K562 (cell line): ENCODE results near the gene HOXC12. TPM values are rescaled to one million over a fixed set of nuclear protein-coding genes. Genes with fewer than 3 reads are reported as not detected.

ENCODE experiments used
- ATAC-seq: fragments of 200-7000 bp; cut with Tn5 transposase; 3 replicates; pipeline ENCODE4 v1.9.1; 2020; ENCODE audit warnings: moderate library complexity
- BruUV-seq: library from RNA; stranded (reverse); fragments of 400-500 nt; replicated peaks from 2 replicates; lab custom pipeline; 2021; lab: Mats Ljungman, UMichigan
- CTCF ChIA-PET: fragments of 300-600 bp; formaldehyde crosslinking; extraction: SDS; loops from one replicate; lab custom pipeline; 2021; ENCODE audit warnings: low intra/inter-chr PET ratio; lab: Yijun Ruan, JAX
- POLR2A ChIA-PET: fragments of 300-600, 350-650 bp; sonication (Branson Sonifier 250); formaldehyde crosslinking; extraction: SDS; loops from one replicate; lab custom pipeline; 2021; ENCODE audit warnings: antibody characterized with exemption, inconsistent platforms; lab: Yijun Ruan, JAX
- DNase-seq, 4 experiments: peaks; one replicate each; pipeline versions ENCODE4 v3.0.0 to v3.0.0-alpha.2; 2011 to 2018; ENCODE audit warnings: low spot score in 3 of 4, mixed read lengths in 3 of 4; ENCODE audit errors: extremely low read depth in 1 of 4
- FAIRE-seq: peaks from 2 replicates; lab custom pipeline; 2011; peaks lifted over from hg19 to GRCh38; lab: Jason Lieb, UNC
- H2AFZ ChIP-seq: 2 replicates; pipeline ENCODE4 v1.6.0; 2011; ENCODE audit warnings: low read depth, low read length, control low read depth, inconsistent platforms
- H3K27ac ChIP-seq: fragments of 200-600 bp; 3 replicates; pipeline ENCODE4 v1.8.0; 2011; ENCODE audit warnings: low read depth, mild to moderate bottlenecking, control low read depth, inconsistent platforms, low read length, moderate library complexity, mixed read lengths; ENCODE audit errors: extremely low read depth
- H3K27me3 ChIP-seq, 2 experiments: fragments of 300-600 bp in 1 of 2; 2 replicates in 1 of 2; 3 replicates in 1 of 2; pipeline versions ENCODE4 v1.6.0 to v1.8.0; 2011; ENCODE audit warnings: inconsistent platforms in 2 of 2, low read length in 2 of 2, mild to moderate bottlenecking in 1 of 2, mixed read lengths in 1 of 2, moderate library complexity in 1 of 2; ENCODE audit not compliant: control insufficient read depth in 2 of 2, insufficient read depth in 2 of 2
- H3K36me3 ChIP-seq: fragments of 300-600 bp; 3 replicates; pipeline ENCODE4 v1.8.0; 2011; ENCODE audit warnings: mild to moderate bottlenecking, low read length, inconsistent platforms; ENCODE audit not compliant: control insufficient read depth, insufficient read depth
- H3K4me1 ChIP-seq, 2 experiments: fragments of 200-600 bp in 1 of 2; replicated peaks in 1 of 2; 2 replicates in 1 of 2; 3 replicates in 1 of 2; pipeline versions ENCODE4 v1.5.1 to v1.8.0; 2011; ENCODE audit warnings: inconsistent platforms in 2 of 2, low read length in 2 of 2, mild to moderate bottlenecking in 1 of 2, mixed read lengths in 1 of 2, moderate library complexity in 1 of 2; ENCODE audit not compliant: control insufficient read depth in 2 of 2, insufficient read depth in 2 of 2
- H3K4me2 ChIP-seq: 2 replicates; pipeline ENCODE4 v1.6.1; 2011; ENCODE audit warnings: low read length, control low read depth, inconsistent platforms, mixed read lengths; ENCODE audit not compliant: insufficient read depth
- H3K4me3 ChIP-seq: fragments of 200-600 bp; sonication (generic), shearing (Covaris generic); 2 replicates; pipeline ENCODE4 v1.5.1; 2016; ENCODE audit warnings: control low read depth, inconsistent platforms
- H3K79me2 ChIP-seq: fragments of 200-600 bp; 3 replicates; pipeline ENCODE4 v1.8.0; 2011; ENCODE audit warnings: low read length, inconsistent platforms; ENCODE audit not compliant: control insufficient read depth, insufficient read depth
- H3K9ac ChIP-seq, 2 experiments: 2 replicates each; pipeline versions ENCODE4 v1.6.0 to v1.6.1; 2011; ENCODE audit warnings: low read depth in 2 of 2, low read length in 2 of 2, control low read depth in 1 of 2, inconsistent platforms in 1 of 2, mild to moderate bottlenecking in 1 of 2, mixed read lengths in 1 of 2; ENCODE audit not compliant: insufficient read depth in 1 of 2
- H3K9me1 ChIP-seq: one replicate; pipeline ENCODE4 v1.6.0; 2011; ENCODE audit warnings: inconsistent platforms, mild to moderate bottlenecking, low read length, moderate library complexity; ENCODE audit not compliant: control insufficient read depth, insufficient read depth
- H3K9me3 ChIP-seq: replicated peaks from 2 replicates; pipeline ENCODE4 v1.5.1; 2011; ENCODE audit warnings: low read depth, low read length, inconsistent platforms; ENCODE audit not compliant: control insufficient read depth, insufficient read depth
- H4K20me1 ChIP-seq: replicated peaks from 2 replicates; pipeline ENCODE4 v1.6.1; 2011; ENCODE audit warnings: low read length, inconsistent platforms, mixed read lengths; ENCODE audit not compliant: control insufficient read depth, insufficient read depth
- COPS2 ChIP-seq: fragments of 450-650 bp; conservative IDR thresholded peaks from 2 replicates; pipeline ENCODE4 v1.6.1; 2016; ENCODE audit warnings: mild to moderate bottlenecking, moderate library complexity
- ELF1 ChIP-seq: fragments of 200-800 bp; sonication (Bioruptor generic); IDR thresholded peaks from 2 replicates; pipeline ENCODE4 v1.6.1; 2016; ENCODE audit warnings: missing genetic modification characterization, missing compliant biosample characterization
- FOXA1 ChIP-seq: fragments of 450-650 bp; IDR thresholded peaks from 2 replicates; pipeline ENCODE4 v1.6.1; 2016; ENCODE audit warnings: mild to moderate bottlenecking, borderline replicate concordance
- GATAD2A ChIP-seq: fragments of 450-650 bp; IDR thresholded peaks from 2 replicates; pipeline ENCODE4 v1.6.1; 2017
- HCFC1 ChIP-seq: IDR thresholded peaks from 2 replicates; pipeline ENCODE4 v1.6.1; 2012; ENCODE audit warnings: low read depth, low read length, improper control_type of control experiment
- HDGF ChIP-seq: fragments of 450-650 bp; IDR thresholded peaks from 2 replicates; pipeline ENCODE4 v1.6.1; 2016
- HMG20A ChIP-seq: fragments of 450-650 bp; formaldehyde crosslinking; conservative IDR thresholded peaks from 2 replicates; pipeline ENCODE4 v1.4.0; 2020; ENCODE audit warnings: mild to moderate bottlenecking, mixed read lengths
- RBM34 ChIP-seq: fragments of 200-400 bp; formaldehyde crosslinking; IDR thresholded peaks from 2 replicates; pipeline ENCODE4 v1.6.1; 2018; ENCODE audit warnings: low read length, borderline replicate concordance; ENCODE audit not compliant: insufficient read depth
- SAP30 ChIP-seq: fragments of 200-600 bp; sonication (generic); IDR thresholded peaks from 2 replicates; pipeline ENCODE4 v1.6.1; 2012; ENCODE audit warnings: borderline replicate concordance, low read depth, mild to moderate bottlenecking, moderate library complexity, low read length, control low read depth, inconsistent platforms; ENCODE audit not compliant: insufficient read depth, poor library complexity, severe bottlenecking
- TEAD4 ChIP-seq, 2 experiments: sonication (generic) in 1 of 2; formaldehyde crosslinking in 1 of 2; IDR thresholded peaks; 2 replicates each; pipeline versions ENCODE4 v1.6.1 to v1.8.0; 2012 to 2022; ENCODE audit warnings: borderline replicate concordance in 1 of 2, inconsistent platforms in 1 of 2, low read length in 1 of 2, mild to moderate bottlenecking in 1 of 2, missing genetic modification reagents in 1 of 2
- WGBS: fragments of 100-300 bp; shearing (Covaris generic); methylation state at CpG from one replicate; pipeline ENCODE4 v1.1.6; 2016; ENCODE audit warnings: low coverage, mixed read lengths; ENCODE audit not compliant: insufficient coverage; ENCODE audit errors: missing lambda C conversion rate; 5-methylcytosine and 5-hydroxymethylcytosine counted together
- in situ Hi-C: fragments of 300-500 bp; cut with MboI; formaldehyde crosslinking; loops from 4 replicates; pipeline ENCODE4 v1.15.0; 2018; ENCODE audit warnings: inconsistent platforms, mixed read lengths
- intact Hi-C: fragments of 100-400 bp; cut with micrococcal nuclease; formaldehyde crosslinking; loops from 2 replicates; pipeline ENCODE4 v1.14.2; 2022
- polyA plus RNA-seq, 8 experiments: library from polyadenylated mRNA; depleted of rRNA in 4 of 8; stranded (reverse) in 5 of 8; unstranded in 3 of 8; fragments of >200 nt; fragmentation: Nextera tagmentation in 2 of 8; fragmentation: Illumina TruSeq in 1 of 8; extraction: Ambion mirVana in 2 of 8; extraction: Trizol in 1 of 8; gene quantifications; 2 replicates each; pipeline versions ENCODE4 v1.2.1 to v1.2.3, GENCODE V29; 2011 to 2014; ENCODE audit warnings: inconsistent platforms in 1 of 8, missing spikeins in 1 of 8
- total RNA-seq, 7 experiments: library from RNA; depleted of rRNA in 6 of 7; stranded (reverse); fragments of >200 nt in 6 of 7; fragmentation: Illumina TruSeq in 2 of 7; extraction: Trizol in 2 of 7; gene quantifications; 2 replicates each; pipeline versions ENCODE4 v1.2.1 to v1.2.3, GENCODE V29; 2011 to 2021; ENCODE audit warnings: low replicate concordance in 1 of 7
- TF ChIP-seq, protein P1 (sequence below): sonication (generic); formaldehyde crosslinking; IDR thresholded peaks from 2 replicates; pipeline ENCODE4 v1.4.0; 2020; ENCODE audit warnings: mild to moderate bottlenecking, missing genetic modification reagents

The HOXC12 gene
- total and polyA plus RNA-seq, 9 of the 15 experiments (the other 6 are each of a cell fraction or from before 2014, with no cell fraction given): 0.04 to 0.36 (median 0.11) TPM; not detected in 1

DNA sequence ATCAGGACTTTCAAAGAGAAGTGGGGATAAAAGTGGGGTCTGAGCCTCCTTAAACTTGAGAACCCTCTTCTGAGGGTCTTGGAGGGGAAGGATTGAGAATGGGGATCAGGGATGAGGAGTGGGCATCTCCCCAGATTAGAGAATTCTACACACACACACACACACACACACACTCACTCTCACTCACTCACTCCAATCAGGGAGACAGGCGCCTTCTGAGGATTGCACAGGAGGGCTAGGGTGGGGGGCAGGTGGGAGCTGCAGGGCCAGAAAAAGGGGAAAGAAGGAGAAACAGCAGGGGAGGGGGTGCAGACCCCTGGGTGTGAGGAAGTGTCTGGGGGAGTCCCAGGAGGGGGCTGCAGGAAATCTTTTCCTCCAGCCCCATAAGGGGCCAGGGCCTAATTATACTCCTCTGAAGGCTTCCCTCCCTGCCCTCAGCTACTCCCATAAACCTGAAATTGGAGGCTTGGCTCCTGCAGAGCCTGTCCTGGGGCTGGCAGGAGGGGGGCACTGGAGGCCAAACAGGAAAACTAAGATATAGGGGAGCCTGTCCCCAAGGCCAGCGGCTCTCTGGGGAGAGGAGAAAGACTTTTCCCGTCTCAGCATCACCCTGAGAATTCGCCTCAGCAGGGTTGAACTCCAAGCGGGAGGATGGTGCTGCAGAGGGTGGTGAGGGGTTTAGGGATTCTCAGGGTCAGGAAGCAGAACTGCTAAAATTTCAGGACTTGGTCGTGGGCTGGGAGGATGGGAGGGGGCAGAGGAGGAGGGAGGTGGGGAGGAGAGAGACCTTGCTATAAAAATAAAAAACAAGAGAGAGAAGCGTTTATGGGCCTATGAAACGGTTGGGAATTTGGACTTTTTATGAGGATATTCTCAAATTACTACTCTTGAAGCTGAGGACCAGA, 46.8 kb downstream of the HOXC12 start (continued):
- TF ChIP-seq ELF1 (tag) (no peak), COPS2 (no peak), HDGF (no peak), HCFC1 (no peak)

DNA sequence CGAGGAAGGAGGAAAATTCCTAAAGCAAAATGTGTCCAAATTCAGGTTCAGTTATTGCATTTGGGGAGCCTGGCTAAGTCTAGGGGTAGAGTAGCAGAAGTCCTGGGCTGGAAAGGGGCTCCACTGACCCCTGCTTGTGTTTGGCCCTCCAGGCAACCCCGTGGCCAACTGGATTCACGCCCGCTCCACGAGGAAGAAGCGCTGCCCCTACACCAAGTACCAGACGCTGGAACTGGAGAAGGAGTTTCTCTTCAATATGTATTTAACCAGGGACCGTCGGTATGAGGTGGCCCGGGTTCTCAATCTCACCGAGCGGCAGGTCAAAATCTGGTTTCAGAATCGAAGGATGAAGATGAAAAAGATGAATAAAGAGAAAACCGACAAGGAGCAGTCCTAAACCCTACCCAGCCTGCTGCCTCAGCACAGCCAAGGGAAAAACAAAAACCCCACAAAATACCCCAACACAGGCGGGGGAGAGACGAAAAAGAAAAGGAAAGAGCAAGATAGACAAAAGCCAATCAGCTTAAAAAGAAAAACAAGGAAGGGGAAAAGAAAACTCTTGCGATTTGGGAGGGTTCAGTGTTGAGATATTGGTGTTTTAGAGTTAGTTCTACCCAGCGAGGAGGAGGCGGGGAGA, 47.7 kb downstream of the HOXC12 start:
- Histone ChIP-seq H4K20me1 (no peaks in the 10 kb centered on the region; the same call in 1 of the 2 replicates), H3K27me3 (no peaks in the 10 kb centered on the region), H3K27ac (no peak overlapping the region), H3K4me2 (no peak overlapping the region), H3K9me1 (no peaks in the 10 kb centered on the region), H2AFZ (no peak overlapping the region), H3K79me2 (peaks cover 21% of the 10 kb centered on the region), H3K4me1 (peaks cover 38 to 72% of the 10 kb centered on the region in 2 experiments), H3K4me3 (no peak overlapping the region), H3K9me3 (no peaks in the 10 kb centered on the region), H3K9ac (0 out of 4 replicates have a peak overlapping the region, but pooled peaks of 1 of the 2 experiments have one; percentile 2), H3K36me3 (no peaks in the 10 kb centered on the region)
- TSS peak; percentile 15 for BruUV-seq
- in situ Hi-C loops (no loop called here), intact Hi-C loops (no loop called here)
- WGBS: 83% methylated on average over 19 of the region's 19 CpGs
- FAIRE-seq (peak; percentile 11), DNase-seq (no peak), ATAC-seq (no peak)
- CTCF ChIA-PET: interaction anchor here (0.6 to 2.7 kb wide), 2 partner anchors 17 to 64 kb away, joined by 5 to 26 read pairs; partner anchors contain the start of gene HOXC10
- POLR2A ChIA-PET: interaction anchor here (0.6 to 5.6 kb wide), 6 partner anchors 10 to 104 kb away, joined by 3 to 43 read pairs (median 3); no protein-coding TSS in a partner anchor
- TF ChIP-seq RBM34 (no peak), SAP30 (no peak), GATAD2A (no peak), FOXA1 (no peak), TEAD4 (IDR thresholded peaks at IDR 0.05; ENCODE audit: low read length) (no peak), TEAD4 (CRISPR knock-in tag; IDR thresholded peaks at IDR 0.05; ENCODE audit: borderline replicate concordance) (no peak), HMG20A (CRISPR knock-in tag) (no peak)
- TF ChIP-seq, protein P1, sequence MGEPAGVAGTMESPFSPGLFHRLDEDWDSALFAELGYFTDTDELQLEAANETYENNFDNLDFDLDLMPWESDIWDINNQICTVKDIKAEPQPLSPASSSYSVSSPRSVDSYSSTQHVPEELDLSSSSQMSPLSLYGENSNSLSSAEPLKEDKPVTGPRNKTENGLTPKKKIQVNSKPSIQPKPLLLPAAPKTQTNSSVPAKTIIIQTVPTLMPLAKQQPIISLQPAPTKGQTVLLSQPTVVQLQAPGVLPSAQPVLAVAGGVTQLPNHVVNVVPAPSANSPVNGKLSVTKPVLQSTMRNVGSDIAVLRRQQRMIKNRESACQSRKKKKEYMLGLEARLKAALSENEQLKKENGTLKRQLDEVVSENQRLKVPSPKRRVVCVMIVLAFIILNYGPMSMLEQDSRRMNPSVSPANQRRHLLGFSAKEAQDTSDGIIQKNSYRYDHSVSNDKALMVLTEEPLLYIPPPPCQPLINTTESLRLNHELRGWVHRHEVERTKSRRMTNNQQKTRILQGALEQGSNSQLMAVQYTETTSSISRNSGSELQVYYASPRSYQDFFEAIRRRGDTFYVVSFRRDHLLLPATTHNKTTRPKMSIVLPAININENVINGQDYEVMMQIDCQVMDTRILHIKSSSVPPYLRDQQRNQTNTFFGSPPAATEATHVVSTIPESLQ: no peak
